Loucy (cell line): ENCODE measurements around the gene CAMKMT.

Source experiments
- CTCF ChIP-seq: fragments of 200-600 bp; sonication (generic); conservative IDR thresholded peaks from 2 replicates; pipeline ENCODE4 v1.5.1; 2014; ENCODE audit warnings: mild to moderate bottlenecking, antibody characterized with exemption, low read length
- EZH2phosphoT487 ChIP-seq: fragments of 200-600 bp; IDR thresholded peaks from 2 replicates; pipeline ENCODE4 v1.6.1; 2018; ENCODE audit warnings: antibody characterized with exemption, mild to moderate bottlenecking, moderate library complexity, borderline replicate concordance

GRCh38 chr2:44377486-44377885 is 15.7 kb downstream of the CAMKMT start:
- TF ChIP-seq CTCF (no peak), EZH2phosphoT487 (no peak)
